ENCODE data around the gene C18orf63.

- no peak for TF ChIP-seq CTCF (IDR thresholded peaks at IDR 0.05; ENCODE audit: low read depth, low read length)
- no peak for TF ChIP-seq POLR2A (IDR thresholded peaks at IDR 0.05; ENCODE audit: extremely low read depth, insufficient read length)
- no peak for TF ChIP-seq MYC (IDR thresholded peaks at IDR 0.05; ENCODE audit: low read depth, low read length)
Observed at GRCh38 chr18:74368901-74369705, 53.5 kb downstream of the C18orf63 start.

Data from NB4 (cell line).